ENCODE results near the gene SWAP70.

SWAP70 gene

DNA sequence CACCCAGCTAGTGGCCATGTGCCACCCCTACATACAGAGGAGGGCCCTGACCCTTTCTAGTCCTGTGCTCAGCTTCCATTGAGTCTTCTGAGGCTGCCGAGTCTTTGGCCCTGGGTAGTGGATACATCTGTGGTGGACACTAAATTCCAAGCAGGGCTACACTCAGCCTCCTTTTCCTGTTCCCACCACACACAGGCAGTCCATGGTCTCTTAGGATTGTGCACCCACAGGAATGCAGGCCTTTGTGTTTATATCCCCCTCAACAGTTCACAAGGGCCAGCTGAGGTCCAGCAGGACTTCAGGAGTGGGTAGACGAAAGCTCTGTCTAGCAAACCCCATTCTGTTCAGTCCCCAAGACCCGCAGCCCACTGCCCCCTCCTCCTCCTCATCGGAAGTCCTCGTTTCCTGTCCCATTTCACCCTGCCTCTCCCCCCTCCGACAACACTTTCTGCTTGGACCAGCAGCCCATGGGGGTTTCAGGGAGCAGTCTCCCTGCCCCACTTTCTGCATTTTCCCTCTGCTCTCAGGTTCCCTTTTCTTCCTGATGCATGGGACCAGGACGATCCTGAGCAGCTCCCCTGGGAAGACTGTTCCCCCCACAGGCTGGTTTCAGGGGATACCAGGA, 91.8 kb downstream of the SWAP70 start:
- no peak for DNase-seq

DNA sequence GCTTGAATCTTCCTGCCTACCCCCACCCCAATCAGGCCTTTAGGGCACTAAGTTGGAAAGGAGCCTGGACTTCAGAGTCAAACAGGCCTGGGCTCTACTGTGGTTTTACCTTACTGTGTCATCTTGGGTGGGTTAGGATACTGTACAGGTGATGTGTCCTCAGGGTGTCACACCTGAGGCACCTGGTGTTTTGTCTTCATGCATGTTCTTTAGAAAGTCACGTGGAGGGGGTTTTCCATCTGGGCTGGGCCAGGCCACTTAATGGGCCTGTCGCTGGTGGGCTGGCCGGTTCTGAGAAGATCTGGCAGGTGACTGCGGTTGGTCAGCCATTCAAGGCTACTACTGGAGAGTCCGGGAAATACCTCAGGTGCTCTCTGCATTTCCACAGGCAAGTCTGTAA, 92.6 kb downstream of the SWAP70 start:
- DNase-seq = no peak

DNA sequence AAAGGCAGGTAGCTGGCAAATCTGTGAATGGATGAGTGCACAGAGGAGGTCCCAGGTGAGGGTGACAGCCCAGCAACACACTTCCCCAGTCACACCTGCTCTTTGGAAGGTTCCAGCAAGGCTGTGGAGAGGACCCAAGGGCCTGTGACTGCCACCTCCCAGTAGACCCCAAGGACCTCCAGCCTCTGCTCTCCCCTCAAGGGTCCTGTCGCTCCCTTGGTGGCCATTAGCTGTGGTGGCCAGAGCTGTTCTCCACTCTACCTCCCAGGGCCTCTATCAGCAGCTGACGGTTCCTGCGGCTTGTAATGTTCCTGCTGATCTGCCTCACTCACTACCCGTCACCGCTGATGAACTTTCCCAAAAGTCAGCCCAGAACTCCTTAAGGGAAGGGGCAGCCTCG, 93.0 kb downstream of the SWAP70 start:
- no peak for DNase-seq

DNA sequence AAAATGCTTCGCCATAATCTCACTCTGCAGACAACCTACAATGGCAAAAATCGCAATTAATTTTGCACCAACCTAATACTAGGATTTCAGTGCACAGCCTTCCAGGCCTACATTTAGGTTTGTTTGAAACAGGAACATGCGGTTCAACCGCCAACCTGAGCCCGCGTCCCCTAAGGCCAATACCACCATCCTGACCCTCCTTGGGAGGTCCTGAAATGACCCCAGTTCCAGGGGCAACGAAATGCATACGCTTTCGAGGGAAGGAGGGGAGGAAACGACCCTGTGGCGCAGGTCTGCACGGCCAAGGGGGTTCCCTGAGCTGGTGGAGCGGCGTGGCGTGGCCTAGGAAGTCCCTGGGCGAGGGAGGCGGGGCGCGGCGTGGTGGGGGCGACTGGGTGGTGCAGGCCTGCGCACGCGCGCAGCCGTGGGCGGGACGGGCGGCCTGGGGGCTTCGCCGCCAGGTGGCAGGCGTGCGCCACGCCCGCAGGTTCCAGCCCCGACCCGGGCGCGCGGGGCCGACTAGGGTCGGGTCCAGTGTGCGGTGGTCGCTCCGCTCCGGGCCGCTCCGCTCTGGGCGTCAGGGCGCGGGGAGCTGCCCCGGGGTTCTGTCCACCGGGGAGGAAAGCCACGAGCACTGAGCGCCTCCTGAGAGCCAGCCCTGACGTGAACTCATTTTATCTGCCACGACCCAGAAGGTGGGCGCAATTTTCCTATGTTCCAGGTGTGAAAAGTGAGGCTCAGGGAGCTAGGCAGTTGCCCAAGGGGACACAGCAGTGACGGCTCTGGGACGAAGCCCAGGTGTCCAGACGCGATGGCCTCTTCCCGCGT, 94.1 kb downstream of the SWAP70 start:
- peak; percentile 34 to 36 for DNase-seq

DNA sequence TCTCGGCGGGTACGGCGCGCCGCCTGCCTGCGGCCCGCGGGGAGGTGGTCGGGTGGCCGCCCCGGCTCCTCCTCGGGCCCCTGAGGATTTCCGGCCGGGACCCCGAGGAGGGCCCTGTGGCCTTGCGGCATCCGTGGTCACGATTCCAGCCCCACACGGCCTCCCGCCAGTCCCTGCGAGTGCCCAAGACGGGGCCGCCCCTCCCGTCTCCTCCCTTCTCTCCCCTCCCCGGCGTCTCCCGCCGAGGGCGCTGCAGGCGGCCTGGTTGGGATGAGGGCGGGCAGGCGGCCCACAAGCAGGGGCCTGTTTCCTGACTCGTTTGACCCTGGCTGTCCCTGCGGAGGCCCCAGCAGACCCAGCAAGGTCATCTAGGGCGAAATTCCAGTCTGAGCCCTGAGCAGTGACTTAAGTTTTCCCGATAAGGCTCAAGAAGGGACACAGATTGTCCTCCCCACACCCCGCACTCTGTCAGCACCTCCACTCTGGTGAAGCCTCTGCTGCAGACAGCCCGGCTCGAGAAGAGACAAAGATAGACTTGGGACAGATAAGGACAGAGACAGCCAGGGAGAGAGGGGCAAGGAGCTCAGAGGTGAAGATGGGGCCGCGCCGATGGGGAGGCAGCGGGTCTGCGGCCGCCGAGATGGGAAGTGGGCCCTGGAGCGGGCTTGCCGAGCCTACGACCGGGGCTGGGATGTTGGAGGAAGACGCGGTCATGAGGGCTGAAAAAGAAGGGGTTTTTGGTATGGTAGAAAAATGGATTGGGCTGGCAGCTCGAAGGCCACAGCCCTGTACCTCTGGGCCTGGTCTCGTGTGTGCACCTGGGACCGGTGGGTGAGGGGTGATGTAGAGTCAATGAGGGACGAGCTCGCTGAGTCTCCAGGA, 95.0 kb downstream of the SWAP70 start:
- DNase-seq = peak; percentile 5 to 31

DNA sequence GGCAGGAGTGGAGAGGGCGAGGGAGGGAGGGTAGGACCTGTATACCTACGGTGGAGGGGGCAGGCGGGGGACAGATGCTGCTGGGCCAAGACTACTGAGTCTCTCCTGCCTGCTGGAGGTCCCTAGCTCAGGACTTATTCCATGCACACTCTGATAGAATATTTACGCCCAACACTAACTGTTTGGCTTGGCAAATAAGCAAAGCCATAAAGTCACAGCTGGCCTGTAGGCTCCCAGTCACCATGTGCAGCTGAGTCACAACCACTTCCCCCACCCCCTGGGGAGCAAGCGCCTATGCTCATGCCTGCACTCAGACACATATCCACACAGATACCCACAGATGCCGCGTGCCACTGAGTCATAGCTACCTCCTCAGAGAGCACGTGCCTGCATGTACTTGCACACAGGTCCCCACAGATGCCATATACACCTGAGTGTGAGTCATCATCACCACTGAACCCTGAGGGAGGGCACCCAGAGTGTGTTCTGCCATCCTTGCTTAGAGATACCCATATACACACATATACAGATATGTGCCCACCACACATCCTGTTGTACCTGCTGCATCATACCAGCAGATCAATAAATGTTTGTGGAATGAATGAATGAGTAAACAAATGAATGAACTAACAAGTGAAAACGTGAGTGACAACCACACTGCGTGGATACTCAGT, 95.8 kb downstream of the SWAP70 start:
- peak; percentile 44 to 78 for DNase-seq

DNA sequence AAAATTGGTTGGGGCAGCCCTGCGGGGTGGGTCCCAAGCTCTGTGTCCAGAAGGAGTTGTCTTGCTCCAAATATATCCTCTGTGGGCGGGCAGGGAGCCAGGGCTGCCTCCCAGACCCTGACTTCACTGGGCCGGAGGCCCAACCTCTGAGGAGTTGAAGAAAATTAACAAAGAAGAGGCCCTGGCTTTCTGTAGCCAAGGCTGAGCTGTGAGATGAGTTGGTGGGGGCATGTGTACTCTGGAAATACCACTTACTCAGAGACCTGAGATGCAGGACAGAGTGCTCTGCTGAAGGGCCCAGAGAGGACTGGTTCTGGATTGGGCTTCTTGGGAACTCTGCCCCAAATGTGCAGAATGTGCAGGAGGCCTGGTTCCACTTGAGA, 96.3 kb downstream of the SWAP70 start:
- DNase-seq = no peak

DNA sequence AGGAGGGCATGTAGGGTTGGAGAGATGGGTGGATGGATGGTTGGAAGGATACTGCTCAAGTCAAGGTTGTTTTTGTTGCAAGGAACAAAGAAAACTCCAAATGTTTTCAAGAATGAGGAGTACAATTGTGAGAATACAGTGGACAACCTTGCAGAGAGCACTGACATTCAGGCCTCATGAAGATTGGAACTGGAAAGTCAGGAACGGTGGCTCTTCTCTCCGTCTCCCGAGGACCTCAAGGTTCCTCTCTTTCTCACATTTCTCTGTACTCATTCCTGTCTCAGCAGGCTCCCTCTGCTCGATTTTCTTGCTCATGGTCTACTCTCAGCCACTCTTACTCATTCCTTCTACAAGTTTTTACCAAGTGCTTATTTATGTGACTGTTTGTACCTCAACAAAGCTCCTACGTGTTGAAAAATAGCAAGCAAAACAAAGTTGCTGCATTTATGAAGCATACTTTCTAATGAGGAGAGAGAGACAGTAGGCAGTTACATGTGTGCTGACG, 97.6 kb downstream of the SWAP70 start:
- no peak for DNase-seq

DNA sequence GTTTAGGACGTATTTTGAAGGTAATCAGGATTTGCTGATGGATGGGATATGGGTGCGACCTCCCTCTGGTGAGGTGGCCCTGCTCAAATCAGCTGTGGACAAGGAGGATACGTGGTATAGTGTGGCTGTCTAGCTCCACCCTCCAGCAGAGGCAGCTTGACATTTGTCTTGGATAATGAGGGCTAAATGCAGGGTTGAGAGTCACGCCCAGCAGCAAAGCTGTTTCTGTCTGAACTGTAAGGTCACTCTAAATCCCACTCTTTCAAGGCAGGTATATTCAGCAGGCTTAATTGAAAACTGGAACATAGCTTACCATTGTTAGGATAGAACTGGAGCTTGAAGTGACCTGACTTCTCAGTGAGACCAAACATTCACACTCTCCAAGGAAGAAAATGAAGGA, 98.7 kb downstream of the SWAP70 start:
- DNase-seq = no peak

DNA sequence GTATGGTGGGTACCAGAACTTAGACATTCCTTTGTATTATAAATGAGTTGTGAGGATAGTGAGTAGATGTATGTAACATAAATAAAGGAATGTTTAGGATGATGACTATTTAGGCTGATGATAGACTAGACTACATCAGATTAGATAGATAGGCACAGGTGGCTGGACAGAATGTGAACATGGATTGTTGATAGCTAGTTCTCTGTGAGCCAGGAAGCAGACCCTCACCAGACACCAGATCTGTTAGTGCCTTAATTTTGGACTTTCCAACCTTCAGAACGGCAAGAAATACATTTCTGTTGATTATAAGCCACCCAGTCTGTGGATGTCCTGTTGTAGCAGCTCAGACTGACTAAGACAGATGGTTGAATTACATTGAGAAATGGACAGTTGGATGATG, 99.4 kb downstream of the SWAP70 start:
- DNase-seq = no peak

DNA sequence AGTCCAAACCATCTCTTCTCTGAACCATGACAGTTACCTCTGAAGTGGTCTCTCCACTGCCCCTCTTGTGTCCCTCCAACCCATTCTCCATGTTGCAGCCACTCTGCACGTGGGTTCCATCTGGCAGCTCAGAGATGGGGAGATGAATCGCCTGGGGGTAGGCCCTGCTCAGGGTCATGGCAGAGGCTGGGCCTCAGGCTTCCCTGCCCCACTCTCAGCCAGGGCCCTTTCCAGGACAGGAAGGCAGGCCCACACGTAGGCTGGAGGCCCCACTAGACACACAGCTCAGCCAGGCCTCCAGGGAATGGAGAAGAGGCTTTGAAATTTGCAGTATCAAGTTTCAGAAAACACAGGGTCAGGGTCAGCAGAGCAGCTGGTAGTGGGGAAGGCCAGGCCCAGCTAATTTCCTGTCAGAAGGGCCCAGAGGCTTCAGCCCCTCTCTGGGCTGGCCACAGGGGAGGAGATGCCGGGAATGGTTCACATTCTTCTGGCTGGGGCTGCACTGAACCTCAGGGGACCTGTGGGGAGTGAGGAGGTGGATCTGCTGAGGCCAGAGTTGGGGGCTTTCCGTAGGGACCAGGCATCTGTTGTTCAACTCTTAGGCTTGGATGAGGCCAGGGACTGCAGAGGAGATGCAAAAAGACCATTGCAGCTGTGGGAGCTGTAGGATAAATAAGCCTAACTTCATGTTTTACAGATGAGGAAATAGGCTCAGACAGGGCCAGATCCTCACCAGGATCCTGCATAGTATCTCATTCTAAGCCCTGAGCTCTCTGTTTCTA, 101.6 kb downstream of the SWAP70 start:
- DNase-seq = peak; percentile 11 to 39

DNA sequence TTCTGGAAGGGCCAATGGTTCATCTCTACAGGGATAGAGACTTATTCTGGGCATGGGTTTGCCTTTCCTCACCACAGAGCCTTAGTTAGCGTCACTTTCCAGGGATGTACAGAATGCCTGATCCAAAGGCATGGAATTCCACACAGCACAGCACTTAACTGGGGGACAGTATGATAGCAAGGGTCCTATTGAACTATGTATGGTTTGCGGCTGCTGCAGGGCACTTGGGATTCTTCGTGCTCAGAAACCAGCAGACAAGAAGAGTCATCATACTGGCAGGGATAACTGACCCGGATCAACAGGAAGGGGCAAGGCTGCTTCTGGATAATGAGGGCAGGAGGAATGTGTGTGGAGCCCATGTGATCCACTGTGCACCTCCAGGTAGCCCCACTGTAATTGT, 105.7 kb downstream of the SWAP70 start:
- DNase-seq = no peak

DNA sequence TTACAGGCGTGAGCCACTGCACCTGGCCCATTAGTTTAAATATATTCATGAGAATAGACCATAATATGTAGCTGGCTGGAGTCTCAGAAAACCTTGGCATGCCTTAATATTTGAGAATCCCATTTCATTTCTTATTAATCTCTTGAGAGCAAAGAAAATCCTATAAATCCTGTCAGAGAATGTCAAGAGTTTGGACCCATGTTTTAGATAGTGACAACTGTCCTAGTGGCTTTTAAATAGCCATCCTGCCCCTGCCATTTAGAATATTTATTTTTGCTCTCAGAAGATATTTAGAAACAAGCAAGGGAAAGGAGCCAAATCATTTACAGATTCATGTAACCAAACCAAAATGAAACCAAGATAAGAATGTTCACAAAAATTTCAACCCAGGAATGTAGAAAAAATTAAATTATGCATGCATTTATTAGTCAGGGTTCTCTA, 107.2 kb downstream of the SWAP70 start:
- DNase-seq = no peak

DNA sequence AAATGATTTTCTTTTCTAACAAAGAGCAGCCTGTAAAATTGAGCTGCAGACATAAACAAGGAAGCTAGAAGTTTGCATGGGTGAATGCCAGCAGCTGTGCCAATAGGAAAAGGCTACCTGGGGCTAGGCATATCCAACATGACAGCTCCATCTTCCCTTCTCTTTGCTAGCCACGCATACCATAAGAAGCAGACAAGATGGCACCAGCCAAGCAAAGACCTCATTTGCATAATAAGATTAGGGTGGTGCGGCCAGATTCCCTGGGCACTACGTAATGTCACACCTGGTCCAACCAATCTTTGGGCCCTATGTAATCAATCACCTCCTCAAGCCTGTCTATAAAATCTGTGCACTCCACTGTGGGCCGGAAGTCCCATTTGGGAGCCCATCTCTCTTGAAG, 108.3 kb downstream of the SWAP70 start:
- no peak for DNase-seq

DNA sequence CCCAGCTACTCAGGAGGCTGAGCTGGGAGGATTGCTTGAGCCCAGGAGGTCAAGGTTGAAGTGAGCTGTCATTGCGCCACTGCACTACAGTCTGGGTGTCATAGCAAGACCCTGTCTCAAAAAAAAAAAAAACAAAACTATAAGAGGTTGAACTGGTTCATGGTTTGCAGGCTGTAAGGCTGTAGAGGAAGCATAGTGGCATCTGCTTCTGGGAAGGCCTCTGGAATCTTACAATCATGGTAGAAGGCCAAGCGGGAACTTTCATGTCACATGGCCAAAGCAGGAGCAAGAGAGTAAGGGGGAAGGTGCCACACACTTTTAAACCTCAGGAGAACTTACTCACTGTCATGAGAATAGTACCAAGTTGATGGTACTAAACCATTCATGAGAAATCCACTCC, 109.6 kb downstream of the SWAP70 start:
- no peak for DNase-seq

DNA sequence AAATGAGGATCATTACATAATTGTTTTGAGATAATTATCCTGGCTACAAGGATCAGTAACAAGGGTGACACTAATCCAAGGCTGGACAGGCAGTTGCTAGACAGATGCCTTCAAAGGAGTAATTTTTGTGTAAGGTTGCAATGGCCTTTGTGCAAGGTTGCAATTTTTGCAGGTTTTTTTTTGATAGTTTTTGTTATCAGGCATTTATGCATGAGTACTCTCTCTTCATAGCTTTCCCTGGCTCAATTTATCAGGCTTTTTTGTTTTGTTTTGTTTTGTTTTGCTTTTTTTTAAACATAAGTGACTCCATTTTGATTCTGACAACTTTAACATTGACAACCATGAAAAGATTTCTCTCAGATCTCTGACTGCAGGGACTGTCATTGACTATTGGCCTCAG, 110.2 kb downstream of the SWAP70 start:
- no peak for DNase-seq

DNA sequence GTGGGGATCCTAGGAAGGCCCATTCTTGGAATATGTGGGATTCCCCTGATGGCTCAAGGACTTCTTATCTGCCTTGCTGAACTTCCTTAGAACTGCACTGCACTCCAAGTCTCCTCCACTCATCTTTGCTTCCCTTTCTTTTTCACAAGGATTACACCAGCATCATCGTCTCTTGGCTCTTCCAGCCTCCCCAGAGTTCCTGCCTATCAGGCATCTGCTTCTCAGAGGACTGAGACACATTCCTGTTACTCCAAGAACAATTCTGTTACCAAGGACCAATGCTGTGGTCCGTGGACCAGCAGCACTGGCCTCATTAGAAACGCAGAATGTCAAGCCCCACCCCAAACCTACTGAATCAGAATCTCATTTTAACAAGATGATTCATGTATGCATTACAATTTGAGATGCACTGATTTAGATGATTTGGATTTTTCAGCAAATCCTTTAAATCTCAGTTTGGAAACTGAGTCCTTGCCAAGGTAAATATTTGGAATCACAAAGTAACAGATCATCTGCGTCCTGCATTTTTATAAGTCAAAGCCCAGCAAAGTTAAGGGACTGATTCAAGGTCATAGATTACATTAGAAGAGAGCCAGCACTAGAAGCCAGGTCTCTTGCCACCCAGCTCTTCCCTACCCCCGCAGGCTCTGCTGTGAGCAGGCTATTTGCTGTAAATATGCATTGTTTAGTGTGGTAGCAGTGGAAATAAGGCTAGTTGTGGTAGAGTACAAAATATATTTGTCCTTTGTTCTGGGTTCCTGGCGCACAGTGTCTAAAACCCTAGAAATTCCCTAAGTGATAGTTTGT, 110.9 kb downstream of the SWAP70 start:
- DNase-seq = no peak

DNA sequence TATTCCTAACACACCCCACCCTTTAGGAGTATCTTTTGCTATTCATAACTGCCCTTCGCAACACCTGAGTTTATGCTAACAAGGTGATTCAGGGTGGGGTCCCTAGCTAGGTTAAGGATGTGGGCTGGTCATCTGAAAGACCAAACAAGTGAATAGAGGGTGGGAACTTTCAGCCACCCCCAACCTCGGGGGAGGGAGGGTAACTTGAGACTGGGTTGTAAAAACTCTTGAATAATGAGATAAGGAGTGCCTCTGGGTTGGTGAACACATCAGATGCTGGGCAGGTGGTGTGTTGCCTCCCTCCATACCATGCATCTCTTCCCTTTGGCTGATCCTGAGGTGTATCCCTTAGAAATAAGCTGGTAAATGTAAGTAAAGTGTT, 111.5 kb downstream of the SWAP70 start:
- no peak for DNase-seq

DNA sequence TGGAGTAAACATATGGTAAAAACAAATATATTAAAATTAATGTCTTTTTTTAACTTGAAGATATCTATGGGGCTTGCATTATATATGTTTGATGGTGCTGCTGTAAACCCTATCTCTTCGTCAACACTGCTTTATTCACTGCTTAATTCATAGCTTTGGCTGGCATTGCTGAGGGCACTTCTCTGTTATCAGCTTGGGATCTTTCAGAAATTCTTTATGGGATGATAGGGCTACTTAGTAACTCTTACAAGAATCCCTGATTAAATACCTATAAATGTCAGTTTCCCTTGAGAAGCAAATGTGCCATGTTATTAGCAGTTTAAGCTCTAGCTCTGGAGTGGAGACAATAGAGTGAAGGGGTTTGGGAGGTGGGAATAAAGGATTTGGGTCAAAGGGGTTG, 112.3 kb downstream of the SWAP70 start:
- no peak for DNase-seq

DNA sequence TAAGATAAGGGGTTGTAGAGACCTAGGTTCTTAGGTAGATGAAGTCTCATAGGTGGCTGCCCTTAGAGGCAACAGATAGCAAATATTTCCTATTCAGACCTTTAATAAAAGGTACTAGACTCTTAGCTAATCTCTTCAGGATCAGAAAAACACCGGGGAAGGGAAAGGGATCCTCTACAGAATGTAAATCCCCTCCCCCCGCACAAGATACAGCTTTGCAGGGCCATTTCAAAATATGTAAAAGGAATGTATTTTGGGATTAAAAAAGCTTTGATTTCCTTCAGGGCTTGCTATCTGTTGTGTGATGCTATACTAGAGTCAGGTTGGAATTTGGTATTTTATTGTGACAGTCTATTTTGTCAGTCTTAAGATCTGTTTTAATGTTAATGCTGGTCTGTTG, 113.2 kb downstream of the SWAP70 start:
- no peak for DNase-seq

DNA sequence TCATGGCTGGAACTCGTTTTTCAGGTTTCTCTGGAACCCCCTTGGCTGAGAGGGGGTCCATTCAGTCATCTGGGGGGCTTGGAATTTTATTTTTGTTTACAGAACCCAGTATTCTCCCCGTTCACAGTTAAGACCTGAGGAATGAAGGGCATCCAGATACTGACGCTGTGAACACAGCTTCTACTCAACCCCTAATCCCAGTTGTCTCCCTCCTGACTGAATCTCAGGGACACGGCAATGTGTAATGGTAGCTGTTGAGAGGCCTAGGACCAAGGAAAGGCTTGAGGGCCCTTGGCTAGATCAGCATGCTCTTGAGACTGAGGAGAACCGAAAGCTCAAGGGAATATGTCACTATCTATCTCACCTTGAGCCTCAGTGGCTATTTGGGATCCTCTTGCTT, 113.6 kb downstream of the SWAP70 start:
- no peak for DNase-seq

Data from SHP77 (cell line).